ENCODE data around the gene PACC1.
"Not testable (repeated sequence)": the region's sequence is repeated elsewhere in the genome, so short reads cannot be mapped to it uniquely, and the experiment has no call there.

The PACC1 gene

GRCh38 chr1:212395678-212396437, 18.8 kb downstream of the PACC1 start:
- DNase-seq = not testable (repeated sequence)

DNA sequence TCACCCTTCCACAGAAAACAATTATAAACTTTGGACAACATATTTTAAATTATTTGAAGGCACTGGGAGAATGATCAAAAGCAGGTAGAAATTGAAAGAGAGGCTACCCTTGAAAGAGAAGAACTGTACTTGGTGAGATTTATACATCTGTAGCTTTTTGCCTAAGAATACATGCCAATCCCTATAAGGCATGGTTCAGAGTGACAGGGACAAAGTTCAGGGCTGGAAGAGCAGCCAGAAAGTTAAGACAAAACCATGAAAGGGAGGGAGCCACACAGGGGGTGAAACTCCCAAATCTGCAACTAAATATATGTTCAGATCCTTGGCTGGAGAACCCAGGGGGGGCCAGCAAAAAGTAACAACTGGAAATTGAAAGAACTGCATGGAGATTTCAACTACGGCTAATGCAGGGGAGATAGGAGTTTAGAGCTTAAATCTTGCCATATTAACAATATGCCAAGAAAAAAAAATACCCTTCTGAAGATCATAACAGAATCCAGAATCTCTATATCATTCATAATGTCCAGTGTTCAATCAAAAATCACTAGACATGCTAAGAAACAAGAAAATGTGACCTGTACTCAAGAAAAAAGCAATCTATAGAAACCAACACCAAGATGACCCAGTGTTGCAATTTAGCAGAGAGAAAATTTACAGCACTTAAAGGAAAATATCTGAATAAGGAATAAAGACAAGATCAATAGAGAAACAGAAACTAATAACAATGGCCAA, 25.5 kb downstream of the PACC1 start:
- no peak for DNase-seq

GRCh38 chr1:212386029-212386428, 28.7 kb downstream of the PACC1 start:
- no peak for DNase-seq

DNA sequence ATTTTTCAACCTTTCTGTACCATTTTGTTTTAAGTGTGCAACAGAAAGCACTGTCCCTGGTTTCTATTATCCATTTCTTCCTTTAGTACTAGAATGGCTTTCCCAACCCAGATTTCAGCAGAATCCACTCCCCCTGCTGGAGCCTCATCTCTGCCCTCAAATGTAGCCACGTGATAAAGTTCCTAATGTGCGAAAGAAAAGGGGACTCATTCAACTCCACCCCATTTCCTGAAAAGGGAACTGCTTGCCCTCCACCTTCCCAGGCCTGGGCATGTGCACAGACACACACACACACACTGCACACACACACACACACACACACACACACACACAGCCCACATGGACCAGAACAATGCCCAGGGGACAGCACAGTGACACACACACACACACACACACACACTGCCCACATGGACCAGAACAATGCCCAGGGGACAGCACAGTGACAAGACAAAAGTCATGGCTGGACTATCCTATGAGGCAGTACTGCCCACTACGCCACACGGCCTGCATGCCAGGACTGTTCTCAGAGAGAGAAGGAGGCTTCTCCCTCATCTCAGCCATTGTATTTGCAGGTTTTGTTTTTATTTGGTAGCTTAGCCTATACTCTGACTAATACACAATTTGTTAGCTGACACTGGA, 33.2 kb downstream of the PACC1 start:
- no peak for DNase-seq

DNA sequence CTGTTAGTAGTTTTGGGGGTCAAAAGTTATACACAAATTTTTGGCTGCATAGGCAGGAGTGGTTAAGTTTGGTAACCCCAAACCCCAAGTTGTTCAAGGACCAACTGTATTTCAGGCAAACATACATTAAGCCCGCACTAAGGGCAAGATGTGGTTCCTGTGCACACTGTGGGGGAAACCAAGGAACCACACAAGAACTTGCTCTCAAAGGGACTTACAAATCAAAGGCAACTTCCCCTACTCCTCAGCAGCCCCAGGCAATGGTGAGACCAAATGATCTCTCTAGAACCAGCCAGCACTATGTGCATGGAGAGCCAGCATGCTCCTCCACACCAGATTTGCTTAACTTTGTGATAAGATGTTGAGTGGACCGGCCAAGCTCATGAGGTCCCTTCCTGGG, 35.3 kb downstream of the PACC1 start:
- no peak for DNase-seq

- no peak for DNase-seq
Measured at GRCh38 chr1:212377644-212378043, 37.0 kb downstream of the PACC1 start.

DNA sequence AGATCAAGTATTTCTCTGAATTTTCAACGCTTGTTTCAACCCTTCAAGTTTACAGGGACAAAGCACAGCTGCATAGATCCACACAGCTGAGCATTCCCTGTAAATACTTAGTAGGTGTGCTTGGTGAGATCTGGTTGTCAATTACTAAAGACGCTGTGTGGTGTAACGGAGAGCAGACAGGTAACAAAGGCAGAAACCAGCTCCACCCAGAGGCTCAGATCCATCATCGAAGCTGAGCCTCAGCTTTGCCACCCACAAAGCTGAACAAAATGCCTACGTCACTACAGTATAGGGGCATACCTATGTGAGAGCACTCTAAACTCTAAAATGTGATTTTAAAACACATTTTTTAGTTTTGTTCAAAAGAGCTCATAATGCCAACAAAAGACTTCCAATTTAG, 38.7 kb downstream of the PACC1 start:
- DNase-seq = no peak

DNA sequence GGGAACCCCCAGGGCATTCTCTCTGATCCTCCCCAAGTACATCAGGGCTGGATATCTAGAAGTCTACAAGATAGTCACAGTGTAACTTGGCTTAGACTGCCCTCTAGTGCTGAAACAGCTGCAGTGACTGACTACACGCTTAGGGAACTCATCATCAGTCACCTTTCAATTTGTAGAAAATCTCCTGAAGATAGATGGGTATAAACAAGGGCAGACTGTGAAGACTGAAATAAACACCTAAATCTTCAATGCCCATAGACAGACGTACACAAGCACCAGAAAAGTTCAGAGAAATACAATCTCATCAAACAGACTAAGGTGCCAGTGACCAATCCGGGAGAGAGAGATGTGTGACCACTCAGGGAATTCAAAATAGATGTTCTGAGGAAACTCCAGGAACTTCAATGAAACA, 46.6 kb downstream of the PACC1 start:
- DNase-seq = peak; percentile 58

DNA sequence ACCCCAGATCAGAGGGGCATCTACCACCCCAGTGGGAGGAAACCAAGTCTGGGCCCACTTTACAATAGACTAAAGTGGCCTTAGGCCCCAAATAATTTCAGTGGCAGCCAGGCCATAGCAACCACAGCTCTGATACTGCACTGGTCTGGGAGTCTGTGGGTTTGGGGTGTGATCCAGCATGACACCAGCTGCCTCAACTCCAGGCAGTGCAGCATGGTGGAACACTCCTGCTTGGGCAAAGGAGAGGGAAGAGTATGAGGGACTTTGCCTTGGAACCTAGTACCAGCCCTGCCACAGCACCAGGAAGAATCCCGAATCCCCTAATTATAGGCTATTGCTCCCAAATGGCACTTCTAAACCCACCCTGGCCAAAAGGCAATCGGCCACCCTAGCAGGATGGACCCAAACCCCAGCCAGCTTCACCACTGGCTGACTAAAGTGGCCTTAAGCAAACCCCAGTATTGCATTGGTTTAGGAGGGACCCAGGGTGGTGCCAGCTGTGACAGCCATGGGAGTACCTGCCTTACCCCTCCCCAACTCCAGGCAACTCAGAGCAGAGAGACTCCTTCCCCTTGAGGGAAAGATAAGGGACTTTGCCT, 47.1 kb downstream of the PACC1 start:
- no peak for DNase-seq

DNA sequence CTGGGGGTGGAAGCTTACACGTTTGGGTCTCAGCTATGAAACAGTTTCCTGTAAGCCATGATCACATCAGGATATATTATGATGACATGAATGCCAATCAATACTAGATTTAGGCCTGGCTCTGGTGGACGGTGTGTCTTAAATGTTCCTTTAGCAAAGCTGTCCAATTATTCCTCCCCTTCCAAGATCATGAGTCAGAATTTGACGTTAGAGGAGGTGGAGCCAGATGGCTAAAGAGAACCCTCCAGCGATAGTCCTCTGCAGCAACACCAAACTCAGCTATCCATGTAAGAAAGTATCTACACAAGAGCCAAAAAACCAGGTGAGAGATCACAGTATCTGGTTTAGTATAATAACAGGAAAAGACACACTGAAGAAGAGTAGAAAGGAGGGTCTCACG, 47.8 kb downstream of the PACC1 start:
- DNase-seq = no peak

DNA sequence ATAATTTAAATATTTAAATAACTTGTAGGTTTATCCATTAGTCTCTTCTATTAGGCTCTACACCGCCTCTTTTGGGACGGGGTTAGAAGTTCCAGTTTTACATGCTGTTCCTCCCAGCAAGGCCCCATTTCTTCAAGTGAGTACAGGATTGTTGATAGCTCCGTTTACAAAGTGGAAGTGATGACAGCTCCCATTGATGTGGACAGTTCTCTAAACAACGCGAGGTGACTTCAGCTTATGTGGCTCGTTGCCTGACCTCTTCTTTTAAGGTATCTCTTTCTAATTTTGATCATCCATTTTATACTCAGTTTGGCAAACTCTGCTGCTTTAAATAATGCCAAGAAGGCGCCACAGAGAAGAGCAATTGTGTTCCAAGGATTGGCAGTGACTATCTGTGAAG, 49.7 kb downstream of the PACC1 start:
- no peak for DNase-seq

- DNase-seq = no peak
Measured at GRCh38 chr1:212359794-212360479, 54.7 kb downstream of the PACC1 start.

DNA sequence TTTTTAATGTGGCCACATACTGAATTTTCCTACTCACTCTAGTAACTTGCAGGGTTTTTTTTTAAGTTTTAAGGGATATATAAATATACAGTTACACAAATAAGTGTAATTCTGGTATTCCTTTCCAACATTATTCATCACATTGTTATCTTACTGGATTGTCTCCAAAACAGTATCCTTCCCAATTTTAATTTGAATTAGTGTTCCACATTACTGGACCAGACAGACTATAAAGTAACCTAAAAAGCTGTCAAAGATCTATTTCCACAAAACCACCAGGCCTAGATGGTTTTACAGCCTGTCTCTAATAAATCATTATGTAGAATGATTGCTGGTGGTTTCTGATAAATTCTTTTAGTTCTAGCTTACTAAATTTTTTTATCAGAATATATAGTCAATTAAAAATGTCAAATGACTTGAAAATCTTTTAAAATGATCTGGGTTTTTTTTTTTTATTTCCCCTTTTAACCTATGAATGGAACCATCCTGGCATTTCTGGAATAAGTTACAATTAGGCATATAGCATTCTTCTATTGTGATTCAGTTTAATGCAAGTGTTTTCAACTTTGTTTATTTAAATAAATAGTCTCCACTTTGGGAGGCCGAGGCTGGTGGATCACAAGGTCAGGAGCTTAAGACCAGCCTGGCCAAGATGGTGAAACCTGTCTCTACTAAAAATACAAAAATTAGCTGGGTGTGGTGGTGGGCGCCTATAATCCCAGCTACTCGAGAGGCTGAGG, 59.3 kb downstream of the PACC1 start:
- no peak for DNase-seq

GRCh38 chr1:212354464-212354863, 60.2 kb downstream of the PACC1 start:
- no peak for DNase-seq

- no peak for DNase-seq
Measured at GRCh38 chr1:212353181-212353580, 61.5 kb downstream of the PACC1 start.

DNA sequence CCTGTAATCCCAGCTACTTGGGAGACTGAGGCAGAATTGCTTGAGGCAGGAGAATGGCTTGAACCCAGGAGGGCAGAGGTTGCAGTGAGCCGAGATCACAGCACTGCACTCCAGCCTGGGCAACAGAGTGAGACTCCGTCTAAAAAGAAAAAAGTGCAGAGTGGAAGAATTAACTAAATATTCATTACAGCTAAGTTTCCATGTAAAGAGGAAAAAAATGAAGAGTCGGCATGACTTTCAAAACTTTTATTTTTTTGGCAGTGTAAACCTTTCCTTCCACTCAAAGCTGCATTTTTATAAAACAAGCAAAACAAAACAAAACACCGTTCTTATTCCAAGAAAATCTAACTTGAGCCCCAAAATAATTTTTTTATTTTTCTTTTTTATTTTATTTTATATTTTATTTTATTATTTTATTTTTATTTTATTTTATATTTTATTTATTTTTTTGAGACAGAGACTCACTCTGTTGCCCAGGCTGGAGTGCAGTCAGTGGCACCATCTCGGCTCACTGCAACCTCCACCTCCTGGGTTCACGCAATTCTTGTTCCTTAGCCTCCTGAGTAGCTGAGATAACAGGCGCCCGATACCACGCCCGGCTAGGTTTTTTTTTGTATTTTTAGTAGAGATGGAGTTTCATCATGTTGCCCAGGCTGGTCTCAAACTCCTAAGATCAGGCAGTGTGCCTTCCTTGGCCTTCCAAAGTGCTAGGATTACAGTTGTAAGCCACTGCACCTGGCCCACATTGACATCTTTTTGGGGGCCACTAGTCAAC, 62.9 kb downstream of the PACC1 start:
- DNase-seq = no peak

GRCh38 chr1:212346601-212347000, 68.1 kb downstream of the PACC1 start:
- DNase-seq = no peak

DNA sequence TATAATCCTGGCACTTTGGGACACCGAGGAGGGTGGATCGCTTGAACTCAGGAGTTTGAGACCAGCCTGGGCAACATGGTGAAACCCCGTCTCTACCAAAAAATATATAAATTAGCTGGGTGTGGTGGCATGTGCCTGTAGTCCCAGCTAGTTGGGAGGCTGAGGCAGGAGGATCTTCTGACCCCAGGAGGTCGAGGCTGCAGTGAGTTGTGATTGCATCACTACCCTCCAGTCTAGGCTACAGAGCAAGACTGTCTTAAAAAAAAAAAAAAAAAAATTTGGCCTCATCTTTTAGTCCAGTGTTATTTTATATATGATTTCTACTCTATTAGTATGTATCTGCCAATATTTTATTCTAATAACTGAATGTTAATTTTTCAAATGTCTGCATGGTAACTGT, 69.8 kb downstream of the PACC1 start:
- no peak for DNase-seq

DNA sequence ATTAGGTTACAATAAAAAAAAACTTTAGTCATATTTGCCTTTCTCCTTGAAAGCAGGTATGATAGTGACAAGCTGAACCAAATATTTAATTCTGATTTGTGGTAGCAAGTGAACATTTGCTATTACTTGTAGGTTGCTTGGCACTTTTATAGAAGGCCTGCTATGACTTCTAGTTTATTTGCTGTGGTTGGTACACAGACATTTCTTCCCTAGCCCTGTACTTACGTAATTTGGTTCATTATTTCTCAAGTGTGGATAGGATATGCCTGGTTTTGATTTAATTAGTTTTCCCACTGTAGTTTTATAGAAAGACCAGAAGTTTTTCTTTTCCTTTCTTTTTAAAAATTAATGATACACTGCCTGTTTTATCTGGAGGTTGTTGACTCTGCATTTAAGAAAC, 73.6 kb downstream of the PACC1 start:
- DNase-seq = no peak

DNA sequence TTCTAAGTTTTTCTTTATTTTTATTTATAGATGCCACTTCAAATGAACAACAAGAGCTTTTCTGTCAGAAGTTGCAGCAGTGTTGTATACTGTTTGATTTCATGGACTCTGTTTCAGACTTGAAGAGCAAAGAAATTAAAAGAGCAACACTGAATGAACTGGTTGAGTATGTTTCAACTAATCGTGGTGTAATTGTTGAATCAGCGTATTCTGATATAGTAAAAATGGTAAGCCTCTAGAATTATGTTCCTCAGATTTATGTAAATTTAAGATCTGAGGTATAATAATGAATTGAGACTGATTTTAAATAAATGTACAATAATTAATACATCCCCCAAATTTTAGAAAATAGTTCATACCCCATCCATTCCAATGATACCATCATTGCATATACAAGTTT, 85.6 kb downstream of the PACC1 start:
- DNase-seq = no peak

DNA sequence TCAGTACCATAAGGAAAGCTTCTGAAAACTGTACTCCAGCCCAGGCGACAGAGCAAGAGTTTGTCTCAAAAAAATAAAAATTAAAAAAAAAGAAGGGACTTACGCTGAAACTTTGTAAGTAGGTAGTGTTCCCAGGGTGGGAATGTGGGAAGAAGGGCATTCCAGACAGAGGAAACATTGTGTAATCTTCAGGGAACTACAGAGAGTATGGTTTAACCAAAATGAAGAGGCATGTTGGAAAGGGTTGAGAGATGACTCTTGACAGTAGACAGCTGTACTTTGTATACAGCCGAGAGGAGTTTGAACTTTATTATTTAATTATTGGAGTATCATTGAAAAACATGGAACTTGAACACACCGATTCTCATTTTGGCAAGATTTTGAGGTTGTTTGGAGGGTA, 86.4 kb downstream of the PACC1 start:
- no peak for DNase-seq

- no peak for DNase-seq
Measured at GRCh38 chr1:212326541-212326940, 88.1 kb downstream of the PACC1 start.

Data from NCI-H2081 treated with DMSO at 0.1 percent for 48 hours (cell line).